GM21717 (cell line): Measurements from ENCODE around the gene PAMR1.
"Not testable (repeated sequence)": the region's sequence is repeated elsewhere in the genome, so short reads cannot be mapped to it uniquely, and the experiment has no call there.

ENCODE experiments used
- ATAC-seq: cut with Tn5 transposase; IDR thresholded peaks from one replicate; pipeline ENCODE4 v1.9.1; 2021; ENCODE audit warnings: mild to moderate bottlenecking, moderate library complexity; ENCODE audit not compliant: unreplicated experiment

PAMR1 gene

DNA sequence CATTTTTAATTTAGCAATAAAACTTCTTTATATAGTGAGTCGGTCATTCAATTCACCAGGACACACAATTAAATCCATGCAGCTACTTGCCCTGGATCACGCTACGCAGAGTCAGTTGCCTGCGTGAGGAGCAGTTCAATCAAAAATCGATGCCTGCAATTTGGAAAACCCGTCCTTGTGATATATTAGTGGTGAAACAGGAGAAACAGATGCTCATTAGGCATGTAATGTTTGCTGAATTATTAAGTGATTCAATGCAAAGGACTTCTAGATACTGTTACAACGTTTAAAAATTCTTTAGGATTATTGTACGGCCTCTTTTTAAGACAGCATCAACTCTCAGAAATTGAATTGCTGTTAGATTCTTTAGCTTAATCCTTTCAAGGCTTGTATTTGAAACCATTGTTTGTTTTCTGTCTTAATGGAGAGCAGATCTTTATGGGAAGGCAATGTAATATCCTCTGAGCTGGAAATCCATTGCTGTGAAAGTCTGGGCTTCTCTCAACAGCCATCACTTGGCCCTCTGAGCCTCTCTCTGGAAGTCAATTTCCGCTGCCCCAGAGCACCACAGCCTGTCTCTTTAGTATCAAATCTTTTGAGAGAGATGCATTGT, 20.1 kb upstream of the PAMR1 start:
- ATAC-seq, result no peak

DNA sequence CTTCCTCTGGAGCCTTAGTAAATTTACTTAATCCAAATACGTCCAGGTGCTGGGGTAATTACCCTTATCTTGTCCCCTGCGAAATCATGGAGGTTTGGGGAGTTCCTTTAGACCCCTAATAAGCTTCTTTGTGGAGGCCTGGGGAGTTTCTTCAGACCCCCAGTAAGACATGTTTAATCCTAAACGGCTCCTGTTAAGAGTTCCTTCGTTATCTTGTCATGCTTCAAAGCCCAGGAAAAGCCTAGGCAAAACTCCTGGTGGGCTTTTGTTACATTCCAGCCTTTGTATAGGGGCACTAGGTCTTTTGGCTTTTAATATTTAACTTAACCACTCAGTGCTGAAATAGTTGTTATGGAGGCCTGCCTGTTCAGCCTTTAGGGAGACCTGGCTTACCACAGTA, 18.1 kb upstream of the PAMR1 start:
- no peak for ATAC-seq

DNA sequence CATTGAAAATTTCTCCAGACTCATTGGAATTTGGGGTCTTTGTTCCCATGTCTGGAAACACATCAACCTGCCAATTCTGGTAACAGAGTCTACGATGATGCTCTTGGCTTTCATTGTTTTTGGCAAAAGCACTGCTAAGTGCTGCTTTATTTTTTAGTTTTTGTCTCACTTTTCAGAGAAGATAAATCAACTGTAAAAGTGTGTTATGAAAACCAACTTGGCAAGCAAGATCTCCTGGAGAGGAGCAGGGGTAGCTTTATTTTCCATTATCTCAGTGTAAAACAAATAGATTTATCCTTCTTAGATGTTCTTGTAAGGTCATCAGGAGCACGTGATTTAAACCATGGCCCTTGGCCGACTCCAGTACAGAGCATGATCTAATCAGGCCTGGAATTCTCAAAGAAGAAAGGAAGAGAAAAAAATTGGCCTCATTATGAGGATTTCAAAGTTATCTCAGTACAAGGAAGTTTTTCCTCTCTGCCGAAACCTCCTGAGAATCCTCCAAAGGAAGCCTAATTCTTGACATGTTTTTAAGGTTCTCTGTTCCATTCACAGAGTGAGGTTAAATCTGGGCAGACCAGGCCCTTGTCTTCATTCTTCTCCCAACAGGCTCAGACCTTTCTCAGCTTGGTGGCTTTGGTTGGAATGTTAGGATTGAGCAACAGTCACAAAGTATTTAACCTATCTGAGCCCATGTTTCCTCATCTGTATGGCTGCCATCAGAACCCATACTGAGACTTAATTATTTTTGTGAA, 16.4 kb upstream of the PAMR1 start:
- ATAC-seq, result no peak

DNA sequence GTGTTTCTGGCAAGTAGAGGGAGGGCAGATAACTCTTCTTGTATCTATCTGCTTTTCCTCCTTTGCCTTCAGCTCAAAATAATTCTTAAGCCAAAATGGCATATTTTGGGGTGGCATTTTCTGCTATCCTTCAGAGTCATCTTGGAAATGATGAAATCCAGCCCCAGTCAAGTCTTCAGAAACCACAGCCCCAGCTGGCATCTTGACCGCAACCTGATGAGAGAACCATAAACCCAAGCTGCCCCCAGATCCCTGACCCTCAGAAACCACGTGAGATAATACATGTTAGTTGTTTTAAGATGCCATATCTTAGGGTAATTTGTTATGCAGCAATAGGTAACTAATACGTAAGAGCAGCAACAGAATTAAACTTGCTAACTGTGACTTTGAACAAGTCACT, 15.1 kb upstream of the PAMR1 start:
- ATAC-seq, result no peak

DNA sequence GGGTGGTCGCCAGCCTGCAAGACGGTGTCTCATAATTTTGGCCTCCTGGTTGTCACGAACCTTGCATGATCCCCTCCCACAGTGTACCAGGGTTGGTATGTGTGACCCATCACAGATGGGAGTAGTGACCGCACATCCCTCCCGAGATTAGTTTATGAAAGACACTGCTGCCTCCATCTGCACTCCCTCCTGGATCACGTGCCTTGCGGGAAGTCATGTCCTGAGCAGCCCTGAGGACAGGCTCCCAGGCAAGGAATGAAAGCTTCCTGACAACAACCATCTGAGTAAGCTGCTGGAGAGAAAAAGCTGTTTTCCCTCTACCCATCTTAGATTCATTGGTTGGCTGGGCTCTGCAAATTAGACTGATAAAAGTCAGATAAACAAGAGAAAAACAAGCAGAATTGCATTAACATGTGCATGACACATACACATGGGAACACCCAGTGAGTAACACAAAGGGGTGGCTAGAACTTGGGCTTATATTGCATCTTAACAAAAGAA, 14.4 kb upstream of the PAMR1 start:
- no peak for ATAC-seq

DNA sequence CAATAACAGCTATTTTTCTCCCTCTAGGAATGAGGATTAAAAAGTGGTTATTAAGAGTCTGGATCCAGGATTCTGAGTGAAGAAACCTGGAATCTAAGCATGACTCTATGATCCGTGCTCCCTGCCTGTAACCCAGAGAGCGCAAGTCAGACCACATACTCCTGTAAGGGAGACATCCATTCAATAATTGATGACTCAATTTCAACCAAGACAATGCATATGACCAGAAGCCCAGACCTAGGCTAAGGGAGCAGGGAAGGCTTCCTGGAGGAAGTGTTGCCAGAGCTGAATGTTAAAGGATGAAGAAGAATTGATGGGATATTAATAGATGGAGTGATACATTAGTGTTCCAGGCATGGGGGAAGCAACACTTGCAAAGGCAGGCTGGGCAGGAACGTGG, 13.8 kb upstream of the PAMR1 start:
- ATAC-seq, result no peak

DNA sequence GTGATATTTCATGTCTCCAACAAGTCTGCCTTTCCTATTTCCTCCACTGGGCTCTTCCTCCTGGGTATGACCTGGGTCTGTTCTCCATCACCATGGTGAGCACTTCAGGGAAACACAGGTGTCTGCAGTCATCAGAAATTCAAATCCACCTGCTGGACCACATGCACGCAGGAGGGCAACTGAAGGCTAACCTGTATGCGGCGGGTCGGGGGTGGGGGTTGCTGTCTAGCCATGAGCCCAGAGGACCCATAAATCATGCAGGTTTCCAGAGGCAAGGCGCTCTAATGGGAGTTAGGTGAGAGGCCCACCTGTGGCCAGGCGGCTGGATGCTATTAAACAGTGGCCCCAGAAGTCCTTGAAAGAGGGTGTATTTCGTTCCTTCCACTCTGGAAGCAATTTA, 11.1 kb upstream of the PAMR1 start:
- no peak for ATAC-seq

DNA sequence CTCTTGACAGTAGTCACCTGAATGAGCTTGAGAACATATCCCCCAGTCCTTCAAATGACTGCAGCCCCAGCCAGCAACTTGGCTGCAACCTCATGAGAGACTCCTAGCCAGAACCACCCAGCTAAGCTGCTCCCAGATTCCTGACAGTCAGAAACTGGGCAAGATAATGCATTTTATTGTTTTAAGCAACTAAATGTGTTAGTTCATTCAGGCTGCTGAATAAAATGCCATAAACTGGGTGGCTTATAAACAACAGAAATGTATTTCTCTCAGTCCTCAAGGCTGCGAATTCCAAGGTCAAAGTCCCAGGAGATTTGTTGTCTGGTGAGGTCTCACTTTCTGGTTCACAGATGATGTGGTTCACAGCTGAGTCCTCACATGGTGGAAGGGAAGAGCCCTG, 5.8 kb upstream of the PAMR1 start:
- ATAC-seq, result no peak

DNA sequence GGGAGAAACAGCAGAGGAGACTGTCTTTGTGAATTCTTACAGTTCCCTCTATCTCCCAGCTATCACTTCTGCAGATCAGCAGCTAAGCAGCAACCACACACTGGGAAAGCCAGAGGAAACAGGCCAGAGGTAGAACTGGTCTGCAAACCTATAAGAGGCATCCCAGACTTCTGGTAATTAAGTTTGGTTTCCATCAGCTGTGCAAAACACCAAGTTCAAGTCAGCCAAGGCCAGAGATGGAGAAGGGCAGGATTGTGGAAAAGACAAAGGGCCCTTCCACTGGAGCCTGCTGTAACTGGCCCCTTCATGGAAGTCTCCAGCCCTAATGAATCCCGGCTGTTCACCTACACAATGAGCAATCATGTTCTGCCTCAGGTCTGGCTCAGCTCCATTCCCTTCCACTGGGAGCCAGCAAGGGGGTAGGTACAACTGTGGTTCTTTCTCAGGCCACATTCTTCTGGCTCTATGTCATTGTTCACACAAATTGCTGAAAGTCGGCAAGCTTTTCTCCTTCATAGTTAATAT, 4.6 kb upstream of the PAMR1 start:
- ATAC-seq, result no peak

DNA sequence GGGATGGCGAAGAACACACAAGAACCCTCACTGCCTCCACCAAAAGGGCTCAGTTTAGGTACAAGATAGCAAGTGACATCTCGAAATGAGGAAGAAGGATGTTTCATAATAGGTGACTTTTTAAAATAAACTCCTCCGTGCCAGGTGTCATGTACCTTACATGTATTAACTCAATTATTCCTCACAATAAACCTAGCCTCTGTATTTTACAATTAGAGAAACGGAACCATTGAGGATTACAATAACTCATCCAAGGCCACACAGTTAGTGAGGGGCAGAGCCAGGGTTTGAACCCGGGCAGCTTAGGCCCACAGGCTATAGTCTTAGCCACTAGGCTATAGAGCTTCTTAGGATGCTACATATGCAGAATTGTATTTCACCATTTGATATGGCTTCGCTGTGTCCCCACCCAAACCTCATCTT, 965 bp upstream of the PAMR1 start:
- ATAC-seq, result no peak

DNA sequence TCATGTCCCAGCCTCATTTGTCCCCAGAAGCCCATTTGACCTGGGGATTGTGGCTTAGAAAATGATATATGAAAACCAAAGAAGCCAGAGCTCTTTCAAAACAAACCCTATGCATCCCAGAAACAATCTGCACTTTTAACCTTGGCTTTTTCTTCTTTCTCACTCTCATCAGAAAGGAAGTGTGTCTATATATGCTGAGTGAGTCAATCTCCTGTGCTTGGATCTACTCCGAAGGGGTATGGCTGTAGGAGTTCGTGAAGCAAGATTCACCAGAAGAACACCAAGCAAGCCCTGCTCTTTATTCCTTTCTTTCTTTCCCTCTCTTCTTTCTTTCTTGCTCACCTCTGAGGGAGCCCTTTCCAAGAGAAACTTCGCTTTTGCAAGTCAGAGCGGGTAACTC, 636 bp downstream of the PAMR1 start:
- no peak for ATAC-seq

DNA sequence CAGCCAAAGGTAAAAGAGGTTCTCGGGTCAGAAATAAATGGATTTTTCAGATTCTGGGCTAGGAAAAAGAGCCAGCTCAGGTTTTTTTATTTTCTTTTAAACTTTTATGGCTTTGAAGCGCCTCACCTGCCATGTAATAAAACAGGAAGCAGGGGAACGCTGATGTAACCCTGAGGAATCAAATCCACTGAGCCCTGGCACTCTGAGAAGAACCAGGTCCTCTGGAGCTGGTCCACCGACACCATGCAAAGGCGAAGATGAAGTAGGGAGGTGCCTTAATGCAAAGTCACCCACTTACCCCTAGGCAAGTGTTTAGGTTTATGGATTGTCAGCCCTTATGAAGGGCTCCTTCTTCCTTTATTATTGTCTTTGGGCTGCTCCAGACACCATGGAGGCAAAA, 1.6 kb downstream of the PAMR1 start:
- no peak for ATAC-seq

DNA sequence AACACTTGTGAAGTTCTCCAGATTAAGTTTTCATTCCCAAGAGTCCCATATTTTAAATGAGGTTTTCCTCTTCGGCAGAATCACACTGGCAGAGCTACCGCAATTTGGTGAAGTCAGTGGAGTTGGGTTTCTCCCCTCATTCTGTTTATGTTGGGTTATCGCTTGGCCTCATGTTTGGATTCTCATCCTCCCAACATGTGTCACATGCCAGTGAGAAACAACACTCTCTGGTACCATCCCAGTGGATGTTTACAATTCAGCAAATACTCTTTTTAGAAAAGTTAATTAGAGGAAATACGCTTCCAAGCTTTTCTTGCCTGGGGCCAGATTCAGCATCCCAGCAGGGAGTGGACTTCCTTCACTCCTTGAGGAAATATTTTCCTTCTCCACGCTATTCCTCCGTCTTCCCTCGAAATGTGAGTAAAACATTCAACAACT, 2.1 kb downstream of the PAMR1 start:
- ATAC-seq, result no peak

DNA sequence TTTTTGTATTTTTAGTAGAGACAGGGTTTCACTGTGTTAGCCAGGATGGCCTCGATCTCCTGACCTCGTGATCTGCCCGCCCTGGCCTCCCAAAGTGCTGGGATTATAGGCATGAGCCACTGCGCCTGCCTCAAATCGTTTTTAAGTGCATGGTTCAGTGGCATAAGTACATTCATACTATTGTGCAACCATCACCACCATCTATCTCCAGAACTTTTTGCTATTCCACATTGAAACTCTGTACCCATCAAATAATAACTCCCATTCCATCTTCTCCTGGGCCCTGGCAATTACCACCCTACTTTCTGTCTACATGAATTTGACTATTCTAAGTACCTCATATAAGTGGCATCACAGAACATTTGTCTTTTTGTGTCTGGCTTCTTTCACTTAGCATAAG, 3.3 kb downstream of the PAMR1 start:
- not testable (repeated sequence) for ATAC-seq

DNA sequence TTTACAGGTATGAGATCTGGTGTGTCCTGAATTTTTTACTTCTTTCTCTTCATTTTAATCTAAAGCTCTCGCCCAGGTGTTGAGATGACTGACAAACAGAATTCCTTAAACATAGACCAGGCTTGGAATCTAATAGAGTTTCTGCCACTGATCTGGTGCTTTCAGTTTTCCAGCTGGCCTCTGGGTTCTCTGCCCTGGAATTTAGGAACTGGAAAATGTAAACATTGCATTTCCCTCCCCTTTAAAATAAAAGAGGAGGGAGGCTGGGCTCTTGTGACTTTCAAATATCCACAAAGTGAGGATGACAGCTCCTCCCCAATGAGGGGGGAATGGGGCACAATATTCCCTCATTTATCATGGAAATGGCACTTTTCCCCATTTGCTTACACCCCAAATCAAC, 5.0 kb downstream of the PAMR1 start:
- ATAC-seq, result no peak

DNA sequence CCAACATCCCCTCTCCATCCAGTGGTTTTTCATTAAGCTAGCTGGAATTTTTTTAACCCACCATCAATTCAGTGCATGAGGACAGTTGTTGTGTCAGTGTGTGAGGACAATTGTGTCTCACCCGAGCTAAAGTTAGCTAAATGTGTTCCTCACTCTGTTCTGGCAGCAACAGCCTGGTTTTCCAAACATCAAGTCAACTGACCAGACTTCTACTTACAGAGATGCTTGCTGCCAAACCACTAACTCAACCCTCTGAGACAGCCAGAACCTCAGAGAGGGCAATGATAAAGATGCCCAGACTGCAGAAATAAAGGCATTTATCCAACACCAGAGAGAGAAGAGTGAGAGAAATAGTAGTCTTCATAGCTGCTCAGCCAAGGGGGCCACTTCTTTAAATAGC, 6.7 kb downstream of the PAMR1 start:
- ATAC-seq, result no peak

DNA sequence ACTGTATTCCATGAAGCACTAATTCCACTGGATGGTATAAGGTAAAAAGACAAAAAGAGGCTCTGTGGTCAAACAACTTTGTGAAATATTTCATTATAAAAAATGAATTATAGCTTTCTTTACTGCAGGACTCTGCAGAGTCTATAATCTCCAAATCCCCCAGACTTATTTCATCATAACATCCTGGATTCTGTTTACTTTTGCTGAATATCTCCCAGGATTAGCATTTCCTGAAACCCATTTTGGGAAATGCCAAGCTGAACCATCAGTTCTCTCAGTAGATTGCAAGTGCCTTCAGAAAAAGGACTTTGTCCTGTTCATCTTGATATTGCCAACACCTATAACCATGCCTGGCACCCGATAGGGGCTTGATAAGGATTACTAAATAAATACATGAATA, 7.9 kb downstream of the PAMR1 start:
- no peak for ATAC-seq

DNA sequence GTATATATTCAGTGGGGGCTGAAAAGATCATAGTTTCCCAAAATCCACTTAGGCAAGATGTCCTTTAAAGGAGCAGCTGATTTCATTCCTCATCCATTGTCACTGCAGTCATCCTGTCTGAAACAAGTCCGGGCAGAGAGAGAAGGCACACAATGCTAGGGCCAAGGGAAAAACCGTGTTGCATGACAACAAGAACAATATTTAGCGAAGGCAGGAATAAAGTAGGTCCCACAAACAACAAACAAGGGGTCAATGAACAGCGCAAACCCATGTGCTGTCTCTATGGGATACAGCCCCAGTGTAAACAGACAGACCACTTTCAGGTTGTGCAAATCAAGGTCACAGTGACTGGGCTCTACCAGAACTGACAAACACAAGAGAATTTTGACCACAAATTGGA, 9.0 kb downstream of the PAMR1 start:
- no peak for ATAC-seq

DNA sequence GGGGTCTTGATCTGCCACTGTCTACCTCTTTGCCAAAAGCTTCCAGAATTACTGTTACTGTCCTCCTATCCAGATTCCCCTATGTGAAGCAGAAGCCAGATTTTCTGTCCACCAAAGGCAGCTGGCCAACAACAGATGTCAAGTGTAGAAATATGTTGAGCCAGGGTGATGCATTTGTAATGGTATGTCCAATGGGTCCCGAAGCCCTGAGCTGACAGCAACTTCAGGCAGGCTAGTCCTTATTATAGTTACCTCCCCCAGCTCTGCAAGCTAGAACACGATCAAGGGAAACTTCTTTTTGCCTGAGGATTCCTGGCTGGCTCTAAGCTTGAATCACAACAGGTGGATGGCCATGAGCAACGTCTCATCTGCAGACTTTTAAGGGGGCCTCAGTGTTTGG, 10.2 kb downstream of the PAMR1 start:
- ATAC-seq, result no peak

DNA sequence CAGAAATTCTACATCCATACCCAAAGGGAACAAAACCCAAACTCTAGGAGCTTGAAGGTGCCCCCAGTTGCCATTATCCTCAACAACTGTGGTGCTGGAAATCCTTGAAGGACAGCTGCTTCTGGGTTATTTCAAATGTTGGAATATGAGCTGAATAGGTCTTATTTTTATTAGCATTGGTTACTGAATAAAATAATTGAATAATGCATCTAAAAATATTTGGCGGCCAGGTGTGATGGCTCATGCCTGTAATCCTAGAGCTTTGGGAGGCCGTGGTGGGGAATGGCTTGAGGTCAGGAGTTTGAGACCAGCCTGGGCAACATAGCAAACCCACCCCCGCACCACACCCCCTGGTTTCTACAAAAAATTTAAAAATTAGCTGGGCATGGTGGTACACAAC, 10.9 kb downstream of the PAMR1 start:
- no peak for ATAC-seq

DNA sequence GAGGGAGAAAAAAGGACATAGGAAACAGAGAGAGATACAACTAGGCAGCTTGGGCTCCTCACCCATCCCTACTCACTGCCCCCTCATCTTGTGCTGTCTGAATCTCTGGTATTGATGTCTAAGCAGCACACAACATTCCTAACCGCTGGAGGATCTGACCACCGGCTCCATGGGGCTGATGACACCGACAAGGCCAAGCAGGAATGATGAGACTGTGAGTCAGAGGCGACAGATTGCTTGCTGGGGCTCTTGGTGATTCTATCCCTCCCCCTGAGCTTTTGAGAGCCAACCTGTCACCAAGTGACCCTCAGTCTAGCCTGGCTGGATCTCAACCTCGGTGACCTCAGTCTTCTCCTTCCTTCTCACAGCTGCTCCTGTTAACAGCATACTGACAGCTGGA, 13.8 kb downstream of the PAMR1 start:
- ATAC-seq, result no peak

DNA sequence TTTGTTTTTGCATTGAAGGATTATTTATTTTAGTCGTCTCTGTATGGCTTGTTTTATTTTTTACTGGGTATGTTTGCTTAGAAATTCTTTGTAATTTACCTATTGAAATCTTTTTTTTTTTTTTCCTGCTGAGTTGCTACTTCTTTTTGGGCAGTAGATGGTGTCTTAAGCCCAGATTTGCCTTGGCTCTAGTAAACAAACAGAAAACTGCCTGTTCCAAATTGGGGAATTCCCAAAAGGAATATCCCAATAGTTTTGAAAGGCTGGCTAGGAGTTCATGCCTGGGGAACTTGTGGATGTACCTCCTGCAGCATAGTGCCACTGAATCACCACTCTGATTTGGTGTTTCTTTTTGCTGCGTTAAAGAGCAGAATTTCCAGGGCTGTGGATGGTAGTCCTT, 17.7 kb downstream of the PAMR1 start:
- ATAC-seq, result no peak
